Fibroblast of lung (primary cell): ENCODE measurements around the gene PCDHGA1.

Source experiments
- CTCF ChIP-seq, 2 donors: IDR thresholded peaks in 1 of 2; conservative IDR thresholded peaks in 1 of 2; 1 replicate in 1 of 2; 2 replicates in 1 of 2; pipeline ENCODE4 v1.5.1; 2011 to 2012; ENCODE audit warnings: low read length in 2 of 2, control low read depth in 1 of 2, inconsistent platforms in 1 of 2, low read depth in 1 of 2, mild to moderate bottlenecking in 1 of 2
- EZH2 ChIP-seq: IDR thresholded peaks from 2 replicates; pipeline ENCODE4 v1.5.1; 2012; ENCODE audit warnings: low read length, control low read depth, mild to moderate bottlenecking; ENCODE audit errors: missing control alignments

GRCh38 chr5:141422742-141423291 lies 92.5 kb downstream of the PCDHGA1 start:
- no peak for TF ChIP-seq CTCF (conservative IDR thresholded peaks at IDR 0.05 in 1 of 2, IDR thresholded peaks at IDR 0.05 in 1 of 2; ENCODE audit: low read depth in 1 of 2, low read length in 2 of 2)
- TF ChIP-seq EZH2, result no peak
